Fibroblast of skin of scalp (primary cell): Measurements from ENCODE around the gene ATAD1.
"Not testable (repeated sequence)": the region's sequence is repeated elsewhere in the genome, so short reads cannot be mapped to it uniquely, and the experiment has no call there.

Experiments used
- DNase-seq: peaks from one replicate; pipeline ENCODE4 v3.0.0-alpha.2; 2013

Gene ATAD1

DNA sequence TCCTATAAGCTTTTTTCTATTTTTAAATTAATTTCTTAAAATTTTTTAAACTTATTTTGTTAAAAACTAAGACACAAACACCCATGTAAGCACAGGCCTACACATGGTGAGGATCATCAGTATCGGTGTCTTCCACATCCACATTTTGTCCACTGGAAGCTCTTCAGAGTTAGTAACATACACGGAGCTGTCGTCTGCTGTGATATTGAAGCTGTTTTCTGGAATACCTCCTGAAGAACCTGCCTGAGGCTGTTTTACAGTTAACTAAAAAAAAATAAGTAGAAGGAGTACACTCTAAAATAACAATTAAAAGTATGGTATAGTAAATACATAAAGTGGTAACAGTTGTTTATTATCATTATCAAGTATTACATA lies 27.6 kb upstream of the ATAD1 start:
- DNase-seq, result no peak

DNA sequence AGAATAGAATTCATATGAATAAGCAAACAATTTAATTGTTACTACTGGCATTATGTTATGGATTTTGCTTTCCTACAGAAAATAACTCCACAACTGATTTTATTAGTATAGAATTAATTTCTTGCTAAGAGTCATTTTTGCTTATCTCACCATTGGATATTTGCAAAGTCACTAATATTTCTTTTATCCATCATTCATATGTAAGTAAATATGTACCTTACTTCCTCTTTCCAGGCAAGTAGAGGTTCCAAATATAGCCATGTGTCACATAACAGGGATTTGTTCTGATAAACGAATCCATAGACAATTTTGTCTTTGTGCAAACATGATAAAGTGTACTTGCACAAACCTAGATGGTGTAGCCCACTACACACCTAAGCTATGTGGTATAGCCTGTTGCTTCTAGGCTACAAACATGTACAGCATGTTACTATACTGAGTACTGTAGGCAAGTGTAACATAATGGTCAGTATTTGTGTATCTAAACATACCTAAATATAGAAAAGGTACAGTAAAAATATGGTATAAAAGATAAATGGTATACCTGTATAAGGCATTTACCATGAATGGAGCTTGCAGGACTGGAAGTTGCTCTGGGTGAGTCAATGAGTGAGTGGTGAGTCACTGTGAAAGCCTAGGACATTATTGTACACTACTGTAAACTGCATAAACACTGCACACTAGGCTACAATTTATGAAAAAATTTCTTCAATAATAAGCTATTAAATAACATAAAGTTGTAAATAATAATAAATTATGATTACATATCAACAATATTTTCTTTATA lies 27.0 kb upstream of the ATAD1 start:
- peak; percentile 30 for DNase-seq

DNA sequence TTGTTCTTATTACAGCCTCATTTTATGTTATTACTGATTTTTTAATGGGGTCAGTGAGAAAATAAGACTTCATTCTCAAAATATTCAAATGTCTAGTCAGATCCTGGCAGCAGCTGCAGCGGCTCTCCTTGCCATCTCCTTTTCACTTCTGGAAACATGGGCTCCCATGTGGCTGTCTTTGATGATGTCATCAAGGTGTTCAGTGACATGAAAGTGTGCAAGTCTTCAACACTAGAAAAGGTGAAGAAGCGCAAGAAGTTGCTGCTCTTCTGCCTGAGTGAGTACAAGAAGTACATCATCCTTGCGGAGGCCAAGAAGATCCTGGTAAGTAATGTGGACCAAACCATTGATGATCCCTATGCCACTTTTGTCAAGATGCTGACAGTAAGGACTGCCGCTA lies 25.7 kb upstream of the ATAD1 start:
- no peak for DNase-seq

DNA sequence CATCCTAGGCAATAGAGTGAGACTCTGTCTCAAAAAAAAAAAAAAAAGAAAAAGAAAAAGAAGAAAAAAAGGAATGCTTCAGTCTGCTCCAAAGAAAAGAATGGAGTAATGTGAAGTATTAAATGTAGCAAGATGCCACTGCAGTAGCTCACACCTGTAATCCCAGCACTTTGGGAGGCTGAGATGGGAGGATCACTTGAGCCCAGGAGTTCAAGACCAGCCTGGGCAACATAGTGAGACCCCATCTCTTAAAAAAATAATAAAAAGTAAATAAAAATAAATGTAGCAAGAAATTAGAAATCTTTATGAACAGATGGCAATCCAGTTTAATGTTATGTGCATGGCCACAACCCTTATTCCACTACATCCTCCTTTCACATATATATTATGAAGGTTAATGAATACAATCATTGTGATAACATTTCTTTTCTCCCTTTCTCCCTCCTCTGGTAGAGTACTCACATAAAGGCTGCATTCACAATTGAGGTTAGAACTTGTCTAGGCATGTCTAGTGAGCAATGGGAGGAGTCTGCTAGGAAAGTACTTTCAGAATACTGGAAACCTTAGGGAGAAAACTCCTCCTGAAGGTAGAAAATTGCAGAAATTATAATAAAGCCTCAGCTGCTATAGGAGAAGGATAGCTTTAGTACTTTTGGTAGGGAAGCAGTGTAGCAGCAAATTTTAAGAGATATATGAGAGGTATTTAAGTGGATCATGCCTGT lies 24.9 kb upstream of the ATAD1 start:
- DNase-seq, result peak; percentile 61

DNA sequence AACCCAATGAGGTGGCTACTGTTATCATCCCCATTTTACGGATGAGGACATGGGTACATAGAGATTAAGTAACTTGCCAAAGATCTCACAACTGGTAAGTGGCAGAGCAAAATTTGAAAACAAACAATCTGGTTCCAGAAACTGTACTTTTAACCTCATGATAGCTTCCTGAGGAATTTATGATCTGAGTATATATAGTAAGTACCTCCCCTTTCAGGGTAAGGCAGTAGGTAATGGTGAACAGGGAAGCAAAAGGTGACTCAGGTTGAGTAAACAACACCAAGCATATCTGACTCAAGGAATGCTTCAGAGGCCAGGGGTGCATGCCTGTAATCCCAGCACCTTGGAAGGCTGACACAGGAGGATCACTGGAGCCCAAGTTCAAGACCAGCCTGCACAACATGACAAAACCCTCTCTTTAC lies 24.2 kb upstream of the ATAD1 start:
- no peak for DNase-seq

DNA sequence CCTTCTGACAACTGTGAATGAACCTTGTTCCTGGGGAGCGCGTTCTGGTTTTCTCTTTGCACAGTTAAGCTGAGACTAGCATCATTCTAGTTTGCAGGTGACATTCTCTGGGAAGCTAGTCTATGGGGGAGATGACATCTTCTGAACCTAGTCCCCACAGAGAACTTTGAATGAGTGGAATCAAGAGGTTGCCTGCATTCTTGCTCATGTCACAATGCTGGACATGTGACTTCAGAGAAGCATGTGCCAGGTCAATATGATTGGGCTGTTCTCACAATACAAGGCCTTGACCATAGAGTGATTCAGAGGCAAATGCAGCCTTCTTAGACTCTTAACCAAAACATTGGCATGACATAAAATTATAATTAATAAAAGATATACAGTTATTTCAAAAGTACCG lies 23.2 kb upstream of the ATAD1 start:
- no peak for DNase-seq

- no peak for DNase-seq
These were observed 20.6 kb upstream of the ATAD1 start for GRCh38 chr10:87838650-87839049.

DNA sequence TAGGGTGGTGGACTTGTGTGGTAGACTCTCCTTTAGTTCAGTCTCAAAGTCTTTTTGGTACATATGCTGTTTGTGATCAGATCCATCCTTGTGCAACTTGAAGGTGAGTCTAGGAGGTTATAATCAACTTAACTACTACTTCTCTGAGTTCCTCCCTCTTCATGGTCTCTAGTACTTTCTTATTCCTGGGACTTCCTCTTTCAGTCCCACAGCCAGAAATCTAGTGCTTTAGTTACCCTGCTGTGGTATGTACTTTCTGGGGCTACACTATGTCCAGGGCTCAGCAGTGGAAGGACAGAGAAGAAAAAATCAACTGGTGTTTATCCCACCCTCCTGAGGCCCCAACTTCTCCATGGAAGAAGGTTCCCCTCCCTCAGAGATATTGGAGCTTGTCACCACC lies 19.4 kb upstream of the ATAD1 start:
- DNase-seq, result no peak

GRCh38 chr10:87836098-87836497 lies 18.1 kb upstream of the ATAD1 start:
- no peak for DNase-seq

DNA sequence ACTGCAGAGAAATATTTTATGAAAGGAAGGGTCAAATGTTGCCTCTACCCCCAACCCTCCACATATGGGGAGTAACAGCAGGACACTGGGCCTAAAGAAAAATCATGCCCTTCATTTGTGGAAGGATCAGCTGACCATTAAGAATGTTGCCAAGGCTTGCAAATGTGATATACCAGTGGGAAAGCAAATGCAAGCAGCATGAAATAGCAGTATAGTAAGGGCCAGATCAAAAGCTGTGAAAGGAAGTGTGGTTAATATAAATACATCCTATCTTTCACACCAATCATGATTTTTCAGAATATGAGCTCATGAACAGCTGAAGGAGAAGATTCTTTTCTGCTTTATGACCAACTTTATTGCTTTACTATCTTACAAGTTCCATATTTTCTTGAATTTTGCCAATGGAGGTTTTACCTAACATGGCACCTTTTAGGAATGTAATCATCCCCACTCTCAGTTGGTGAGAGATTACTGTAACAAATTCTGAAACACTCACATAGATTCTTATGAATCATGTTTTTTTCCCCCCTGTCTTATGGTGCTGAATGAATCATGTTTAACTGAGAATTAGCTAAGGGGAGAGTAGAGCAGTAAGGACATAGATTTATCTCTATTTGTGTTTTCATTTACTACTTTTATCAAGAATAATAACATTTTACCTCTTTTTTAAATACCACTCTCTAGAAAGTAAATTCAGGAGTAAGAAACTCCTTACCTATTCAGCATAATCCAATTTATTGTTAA lies 12.1 kb upstream of the ATAD1 start:
- DNase-seq, result no peak

DNA sequence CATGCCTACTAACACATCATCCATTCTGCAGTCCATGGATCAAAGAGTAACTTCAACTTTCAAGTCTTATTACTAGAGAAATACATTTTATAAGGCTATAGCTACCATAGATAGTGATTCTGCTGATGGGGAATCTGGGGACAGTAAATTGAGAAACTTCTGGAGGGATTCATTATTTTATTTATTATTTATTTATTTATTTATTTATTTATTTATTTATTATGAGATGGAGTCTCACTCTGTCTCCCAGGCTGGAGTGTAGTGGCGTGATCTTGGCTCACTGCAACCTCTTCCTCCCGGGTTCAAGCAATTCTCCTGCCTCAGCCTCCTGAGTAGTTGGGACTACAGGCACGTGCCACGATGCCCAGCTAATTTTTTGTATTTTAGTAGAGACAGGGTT lies 11.0 kb upstream of the ATAD1 start:
- DNase-seq, result not testable (repeated sequence)

DNA sequence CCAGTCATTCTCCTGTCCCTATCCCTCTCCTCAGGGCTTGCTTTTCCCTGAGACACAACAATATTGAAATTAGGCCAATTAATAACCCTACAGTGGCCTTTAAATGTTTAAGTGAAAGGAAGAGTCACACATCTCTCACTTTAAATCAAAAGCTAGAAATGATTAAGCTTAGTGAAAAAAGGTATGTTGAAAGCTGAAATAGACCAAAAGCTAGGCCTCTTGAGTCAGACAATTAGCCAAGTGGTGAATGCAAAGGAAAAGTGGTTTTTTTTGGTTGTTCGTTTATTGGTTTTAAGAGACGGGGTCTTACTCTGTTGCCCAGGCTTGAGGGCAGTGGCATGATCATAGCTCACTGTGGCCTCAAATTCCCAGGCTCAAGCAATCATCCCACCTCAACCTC lies 9.7 kb upstream of the ATAD1 start:
- no peak for DNase-seq

- DNase-seq, result no peak
These were observed 8.6 kb upstream of the ATAD1 start for GRCh38 chr10:87826653-87827052.

DNA sequence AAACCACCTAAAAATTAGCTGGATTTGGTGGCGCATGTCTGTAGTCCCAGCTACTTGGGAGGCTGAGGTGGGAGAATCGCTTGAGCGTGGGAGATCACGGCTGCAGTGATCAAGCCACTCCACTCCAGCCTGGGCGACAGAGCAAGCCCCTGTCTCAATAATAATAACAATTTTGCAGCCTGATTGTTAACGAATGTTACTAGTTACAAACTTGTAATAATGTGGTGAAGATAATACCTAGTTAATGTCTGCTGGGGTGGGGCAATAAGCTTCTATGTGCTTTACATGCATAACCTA lies 1.2 kb upstream of the ATAD1 start:
- no peak for DNase-seq

DNA sequence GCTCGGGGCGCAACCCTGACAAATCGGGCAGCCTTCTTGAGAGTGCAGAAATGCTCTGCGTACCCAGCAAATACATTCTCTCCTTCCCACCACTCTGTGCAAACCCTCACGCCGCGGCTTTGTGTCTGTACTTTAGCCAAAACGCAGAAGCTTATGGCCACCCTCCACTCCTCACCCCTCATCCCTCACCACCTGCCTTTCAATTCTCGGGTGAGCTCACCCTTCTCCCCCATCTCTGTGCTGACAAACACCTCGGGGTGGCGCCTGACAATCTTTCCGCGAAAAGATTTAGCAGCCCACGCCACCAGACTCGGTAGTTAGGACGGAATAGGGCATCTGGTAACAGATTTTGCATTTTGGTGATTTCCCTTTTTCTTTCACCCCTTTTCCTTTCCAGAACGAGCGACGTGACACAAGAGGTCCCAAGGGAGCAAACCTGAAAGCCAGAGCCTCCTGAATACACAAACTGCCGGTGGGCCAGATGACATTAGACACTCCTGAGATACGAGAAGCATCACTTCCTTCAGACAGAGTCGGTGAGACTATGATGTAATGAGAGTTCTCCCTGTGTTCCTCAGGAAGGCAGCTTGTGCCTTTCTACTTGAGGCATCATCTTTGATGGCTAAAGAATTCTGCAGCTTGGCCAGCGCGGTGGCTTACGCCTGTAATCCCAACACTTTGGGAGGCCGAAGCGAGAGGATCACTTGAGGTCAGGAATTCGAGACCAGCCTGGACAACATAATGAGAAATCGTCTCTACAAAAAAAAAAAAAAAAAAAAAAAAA lies 671 bp upstream of the ATAD1 start:
- no peak for DNase-seq

DNA sequence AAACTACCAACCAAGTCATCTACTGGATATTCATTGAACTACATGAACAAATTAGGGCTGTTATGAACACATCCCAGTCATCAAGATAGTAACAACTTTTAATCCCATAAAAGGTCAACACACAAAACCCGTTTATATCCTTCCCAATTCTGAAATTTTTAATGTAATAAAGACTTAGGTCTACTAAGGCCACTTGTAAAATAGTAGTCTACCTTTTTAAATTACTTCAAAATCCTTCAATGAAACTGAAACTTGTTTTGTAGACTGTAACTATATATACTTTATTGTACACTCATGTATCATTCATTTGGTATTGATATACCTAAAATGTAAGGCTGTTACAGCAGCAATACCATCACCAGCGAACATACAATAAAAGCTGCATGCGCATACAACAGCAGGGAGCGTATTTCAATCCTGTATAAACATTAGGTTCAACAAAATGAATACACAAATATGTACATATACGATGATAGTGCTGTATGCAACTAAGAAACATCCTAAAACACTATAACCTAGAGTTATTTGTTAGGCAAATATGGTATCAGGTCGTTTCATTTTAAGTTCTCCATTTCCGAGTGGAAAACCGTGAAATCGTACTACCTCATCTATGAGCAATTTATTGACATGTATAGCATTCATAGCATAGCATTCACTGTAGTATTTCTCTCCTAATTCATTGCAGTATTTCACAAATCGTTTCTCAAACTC lies 973 bp downstream of the ATAD1 start:
- DNase-seq, result no peak

DNA sequence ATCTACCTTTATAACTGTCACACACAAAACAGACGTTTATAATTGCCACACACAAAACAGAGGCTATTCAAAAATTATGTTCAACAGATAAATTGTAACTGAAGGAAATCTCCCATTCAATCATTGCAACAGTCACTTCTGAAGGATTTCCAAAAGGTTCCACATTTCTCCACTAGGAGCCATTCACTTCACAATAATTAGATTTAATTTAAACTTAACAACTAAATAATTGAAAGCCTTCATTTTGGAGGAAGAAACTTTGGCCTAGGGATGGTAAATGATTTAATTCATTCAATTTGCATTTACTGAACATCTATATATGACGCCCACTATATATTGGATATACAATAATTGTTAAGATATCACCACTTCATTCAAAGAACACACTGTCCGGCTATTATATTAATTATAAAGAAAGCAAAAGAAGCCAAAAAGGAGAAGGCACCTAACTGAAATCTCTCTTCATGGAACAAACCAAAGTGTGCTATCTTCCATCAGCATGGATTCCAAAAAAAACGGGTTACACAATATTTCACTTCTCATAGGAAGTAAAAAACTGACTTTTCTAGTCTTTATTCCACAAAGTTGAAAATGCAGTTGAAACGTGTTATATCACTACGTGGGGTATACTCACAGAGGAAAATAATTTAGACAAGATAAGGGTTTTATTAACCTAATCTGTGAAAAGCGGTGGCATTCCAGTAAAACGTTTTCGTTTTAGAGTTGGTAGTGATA lies 1.7 kb downstream of the ATAD1 start:
- no peak for DNase-seq

DNA sequence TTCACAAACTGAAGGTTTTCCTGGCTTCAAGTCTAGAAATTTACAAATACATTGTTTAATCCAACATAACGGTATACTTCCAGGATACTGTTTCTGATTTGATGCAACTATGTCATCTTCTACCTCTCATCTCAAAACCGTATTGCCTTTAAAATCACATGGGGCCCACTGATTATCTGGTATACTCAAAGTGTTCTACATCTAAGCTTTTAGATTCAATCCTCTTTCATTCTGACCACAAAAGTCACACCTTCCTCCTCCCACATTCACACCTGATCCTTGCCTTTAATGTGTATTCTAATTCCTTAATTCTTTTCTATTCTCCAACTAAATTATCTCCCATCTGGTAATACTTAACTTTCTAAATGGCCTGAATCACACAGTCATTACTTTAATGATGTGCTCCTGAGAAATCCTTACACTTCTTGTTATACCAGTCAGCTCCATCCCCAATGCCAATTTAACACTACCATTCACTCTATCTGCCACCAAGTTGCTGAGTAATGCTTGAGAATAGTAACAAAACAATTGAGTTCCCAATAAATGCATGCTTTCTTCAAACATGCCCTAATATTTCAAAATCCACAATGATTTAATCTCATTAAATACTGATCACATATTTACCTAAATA lies 13.0 kb downstream of the ATAD1 start:
- no peak for DNase-seq

DNA sequence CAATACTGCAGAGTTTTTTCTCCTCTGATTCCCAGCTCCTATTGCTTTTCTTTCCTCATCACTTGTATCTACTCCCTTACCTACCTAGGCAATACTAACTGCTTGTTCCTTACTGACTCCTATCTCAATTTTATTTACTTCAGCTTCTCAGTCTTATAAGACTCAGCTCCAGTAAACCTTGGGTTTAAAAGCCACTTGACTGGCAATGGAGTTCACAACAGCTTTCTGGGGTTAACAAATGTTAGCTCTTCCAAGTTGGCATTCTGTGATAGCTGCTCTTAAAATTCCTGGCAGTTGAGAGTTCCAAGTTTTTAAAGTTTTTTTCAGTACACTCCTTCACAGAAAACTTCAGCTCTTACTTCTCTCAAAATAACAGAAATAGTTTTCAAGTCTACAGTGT lies 14.2 kb downstream of the ATAD1 start:
- no peak for DNase-seq

- DNase-seq, result no peak
These were observed 14.7 kb downstream of the ATAD1 start for GRCh38 chr10:87803328-87803727.

GRCh38 chr10:87801813-87802435 lies 16.1 kb downstream of the ATAD1 start:
- not testable (repeated sequence) for DNase-seq
